WTC11 (cell line): ENCODE results near the gene FGD2.

Source experiments
- ATF2 ChIP-seq: sonication (generic); formaldehyde crosslinking; IDR thresholded peaks from 2 replicates; pipeline ENCODE4 v1.8.1; 2022; ENCODE audit warnings: low read depth, missing genetic modification reagents, borderline replicate concordance
- CBFB ChIP-seq: sonication (generic); formaldehyde crosslinking; IDR thresholded peaks from 2 replicates; pipeline ENCODE4 v1.8.1; 2022; ENCODE audit warnings: mild to moderate bottlenecking, low read depth, missing genetic modification reagents
- CREB1 ChIP-seq: sonication (generic); formaldehyde crosslinking; IDR thresholded peaks from 2 replicates; pipeline ENCODE4 v1.8.0; 2023; ENCODE audit warnings: mild to moderate bottlenecking, missing genetic modification reagents
- GRHL2 ChIP-seq: fragments of 250-450 bp; sonication (Bioruptor Pico); IDR thresholded peaks from 2 replicates; pipeline ENCODE4 v1.8.0; 2022; ENCODE audit warnings: mild to moderate bottlenecking, moderate library complexity; ENCODE audit not compliant: insufficient replicate concordance, severe bottlenecking
- HMGA2 ChIP-seq: fragments of 250-450 bp; sonication (Bioruptor Pico); IDR thresholded peaks from 2 replicates; pipeline ENCODE4 v1.4.0; 2021; ENCODE audit warnings: mild to moderate bottlenecking, moderate library complexity
- IRF2 ChIP-seq: sonication (generic); formaldehyde crosslinking; IDR thresholded peaks from 2 replicates; pipeline ENCODE4 v1.8.0; 2022; ENCODE audit warnings: low read depth, missing genetic modification reagents, borderline replicate concordance
- NFYB ChIP-seq: sonication (generic); formaldehyde crosslinking; conservative IDR thresholded peaks from 2 replicates; pipeline ENCODE4 v1.8.0; 2022; ENCODE audit warnings: low read depth, missing genetic modification reagents
- RORB ChIP-seq: fragments of 250-450 bp; sonication (Bioruptor Pico); IDR thresholded peaks from 2 replicates; pipeline ENCODE4 v1.9.0; 2021; ENCODE audit warnings: mild to moderate bottlenecking
- SOX15 ChIP-seq: fragments of 250-450 bp; sonication (Bioruptor Pico); IDR thresholded peaks from 2 replicates; pipeline ENCODE4 v1.9.0; 2021; ENCODE audit warnings: mild to moderate bottlenecking
- TF ChIP-seq, protein P1 (sequence below): fragments of 200-600 bp; IDR thresholded peaks from 2 replicates; pipeline ENCODE4 v1.8.0; 2022; ENCODE audit warnings: antibody characterized with exemption

DNA sequence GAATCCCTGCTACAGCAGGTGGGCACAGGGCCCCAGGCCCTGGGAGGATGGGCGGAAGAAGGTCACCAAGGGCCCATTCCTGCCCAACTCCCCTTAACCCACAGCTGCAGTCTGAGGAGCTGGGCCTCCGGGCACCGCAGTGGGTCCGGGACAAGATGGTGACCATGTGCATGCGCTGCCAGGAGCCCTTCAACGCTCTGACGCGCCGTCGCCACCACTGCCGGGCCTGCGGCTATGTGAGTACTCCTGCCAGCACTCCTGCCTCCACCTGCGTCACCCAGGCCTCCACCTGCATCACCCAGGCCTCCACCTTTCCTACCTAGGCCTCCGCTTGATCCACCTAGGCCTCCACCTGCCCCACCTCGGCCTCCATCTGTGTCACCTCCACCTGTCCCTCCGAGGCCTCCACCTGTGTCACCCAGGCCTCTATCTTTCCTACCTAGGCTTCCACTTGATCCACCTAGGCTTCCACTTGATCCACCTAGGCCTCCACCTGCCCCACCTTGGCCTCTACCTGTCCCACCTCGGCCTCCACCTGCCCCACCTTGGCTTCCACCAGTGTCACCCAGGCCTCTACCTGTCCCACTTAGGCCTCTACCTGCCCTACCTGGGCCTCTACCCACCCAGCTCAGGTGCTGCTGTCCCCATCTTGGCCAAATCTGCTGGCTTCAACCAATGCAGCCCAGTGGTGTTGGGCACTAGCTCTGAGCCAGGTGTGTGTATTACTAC, 16.8 kb downstream of the FGD2 start:
- TF ChIP-seq CBFB (CRISPR knock-in tag), result no peak
- no peak for TF ChIP-seq NFYB (CRISPR knock-in tag)
- TF ChIP-seq CREB1, result no peak
- TF ChIP-seq IRF2 (CRISPR knock-in tag), result no peak
- TF ChIP-seq ATF2 (CRISPR knock-in tag), result no peak
- TF ChIP-seq HMGA2 (CRISPR knock-in tag), result no peak
- TF ChIP-seq, protein P1, sequence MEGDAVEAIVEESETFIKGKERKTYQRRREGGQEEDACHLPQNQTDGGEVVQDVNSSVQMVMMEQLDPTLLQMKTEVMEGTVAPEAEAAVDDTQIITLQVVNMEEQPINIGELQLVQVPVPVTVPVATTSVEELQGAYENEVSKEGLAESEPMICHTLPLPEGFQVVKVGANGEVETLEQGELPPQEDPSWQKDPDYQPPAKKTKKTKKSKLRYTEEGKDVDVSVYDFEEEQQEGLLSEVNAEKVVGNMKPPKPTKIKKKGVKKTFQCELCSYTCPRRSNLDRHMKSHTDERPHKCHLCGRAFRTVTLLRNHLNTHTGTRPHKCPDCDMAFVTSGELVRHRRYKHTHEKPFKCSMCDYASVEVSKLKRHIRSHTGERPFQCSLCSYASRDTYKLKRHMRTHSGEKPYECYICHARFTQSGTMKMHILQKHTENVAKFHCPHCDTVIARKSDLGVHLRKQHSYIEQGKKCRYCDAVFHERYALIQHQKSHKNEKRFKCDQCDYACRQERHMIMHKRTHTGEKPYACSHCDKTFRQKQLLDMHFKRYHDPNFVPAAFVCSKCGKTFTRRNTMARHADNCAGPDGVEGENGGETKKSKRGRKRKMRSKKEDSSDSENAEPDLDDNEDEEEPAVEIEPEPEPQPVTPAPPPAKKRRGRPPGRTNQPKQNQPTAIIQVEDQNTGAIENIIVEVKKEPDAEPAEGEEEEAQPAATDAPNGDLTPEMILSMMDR, result no peak
- no peak for TF ChIP-seq GRHL2 (CRISPR knock-in tag)
- no peak for TF ChIP-seq SOX15 (CRISPR knock-in tag)
- no peak for TF ChIP-seq RORB (CRISPR knock-in tag)
